Ishikawa (cell line): ENCODE results near the gene FCN3.

Experiments
- CEBPB ChIP-seq: IDR thresholded peaks from 2 replicates; pipeline ENCODE4 v1.6.1; 2012
- CREB1 ChIP-seq: IDR thresholded peaks from 2 replicates; pipeline ENCODE4 v1.6.1; 2012; ENCODE audit warnings: low read depth
- EGR1 ChIP-seq: IDR thresholded peaks from 2 replicates; pipeline ENCODE4 v1.6.1; 2012
- EP300 ChIP-seq: IDR thresholded peaks from 2 replicates; pipeline ENCODE4 v1.6.1; 2012; ENCODE audit warnings: borderline replicate concordance
- FOXM1 ChIP-seq: IDR thresholded peaks from 2 replicates; pipeline ENCODE4 v1.6.1; 2012; ENCODE audit warnings: low read depth, borderline replicate concordance
- NFIC ChIP-seq: IDR thresholded peaks from 2 replicates; pipeline ENCODE4 v1.6.1; 2012
- RAD21 ChIP-seq: IDR thresholded peaks from 2 replicates; pipeline ENCODE4 v1.6.1; 2012; ENCODE audit warnings: low read depth
- REST ChIP-seq: IDR thresholded peaks from 2 replicates; pipeline ENCODE4 v1.6.1; 2012; ENCODE audit warnings: low read depth, mild to moderate bottlenecking
- TAF1 ChIP-seq: IDR thresholded peaks from 2 replicates; pipeline ENCODE4 v1.6.1; 2012; ENCODE audit warnings: low read depth, mild to moderate bottlenecking
- TCF12 ChIP-seq: IDR thresholded peaks from 2 replicates; pipeline ENCODE4 v1.6.1; 2012; ENCODE audit warnings: low read depth
- TEAD4 ChIP-seq: IDR thresholded peaks from 2 replicates; pipeline ENCODE4 v1.6.1; 2012
- USF1 ChIP-seq: IDR thresholded peaks from 2 replicates; pipeline ENCODE4 v1.6.1; 2012
- YY1 ChIP-seq: IDR thresholded peaks from 2 replicates; pipeline ENCODE4 v1.6.1; 2012; ENCODE audit warnings: low read depth
- ZBTB7A ChIP-seq: IDR thresholded peaks from 2 replicates; pipeline ENCODE4 v1.6.1; 2012; ENCODE audit warnings: low read depth
- TF ChIP-seq, protein P1 (sequence below): IDR thresholded peaks from 2 replicates; pipeline ENCODE4 v1.6.1; 2012

Gene FCN3

GRCh38 chr1:27403931-27404330, 29.3 kb upstream of the FCN3 start:
- no peak for TF ChIP-seq EP300
- TF ChIP-seq FOXM1, result no peak
- TF ChIP-seq YY1, result no peak
- TF ChIP-seq TCF12, result no peak
- TF ChIP-seq EGR1, result no peak
- TF ChIP-seq REST, result no peak
- TF ChIP-seq ZBTB7A, result no peak
- TF ChIP-seq, protein P1, sequence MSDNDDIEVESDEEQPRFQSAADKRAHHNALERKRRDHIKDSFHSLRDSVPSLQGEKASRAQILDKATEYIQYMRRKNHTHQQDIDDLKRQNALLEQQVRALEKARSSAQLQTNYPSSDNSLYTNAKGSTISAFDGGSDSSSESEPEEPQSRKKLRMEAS, result no peak
- no peak for TF ChIP-seq TAF1
- no peak for TF ChIP-seq TEAD4

- TF ChIP-seq RAD21 (0 out of 2 replicates have a peak, but pooled peaks have one; percentile 7), USF1 (no peak)
Measured at GRCh38 chr1:27403065-27403726, 28.6 kb upstream of the FCN3 start.

DNA sequence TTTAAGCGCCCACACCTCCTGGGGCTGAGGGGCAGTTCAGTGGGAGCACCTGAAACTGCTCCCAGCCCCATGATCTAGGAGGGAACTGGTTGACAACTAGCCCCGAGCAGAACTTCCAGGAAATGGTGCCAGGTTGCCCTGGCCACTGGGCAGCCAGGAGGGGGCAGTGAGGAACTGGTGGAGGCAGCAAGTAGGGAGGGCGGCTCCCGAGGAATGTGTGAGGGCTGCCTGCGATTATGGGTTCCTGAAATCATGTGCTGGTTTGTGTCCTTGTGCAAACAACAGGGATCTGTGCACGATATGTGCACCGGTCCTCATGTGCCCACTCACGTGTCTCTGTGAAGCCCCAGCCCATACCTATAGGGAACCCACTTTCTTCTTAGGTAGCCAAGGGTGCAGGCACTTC, 27.7 kb upstream of the FCN3 start:
- TF ChIP-seq RAD21 (peak; percentile 66), CREB1 (no peak)

- TF ChIP-seq ZBTB7A (no peak), TEAD4 (no peak), YY1 (no peak), TCF12 (no peak), RAD21 (no peak), REST (no peak), NFIC (no peak), CEBPB (no peak), FOXM1 (no peak), EGR1 (no peak), CREB1 (no peak), TAF1 (no peak), USF1 (no peak), EP300 (no peak)
- TF ChIP-seq, protein P1, result no peak
Measured at GRCh38 chr1:27400963-27401341, 26.3 kb upstream of the FCN3 start.

GRCh38 chr1:27400082-27400962, 25.7 kb upstream of the FCN3 start:
- TF ChIP-seq, protein P1, result no peak
- TF ChIP-seq NFIC, result no peak
